Uterus (tissue), 4 donors: ENCODE measurements around the gene PTDSS2. TPM values are rescaled to one million over a fixed set of nuclear protein-coding genes. Genes with fewer than 3 reads are reported as not detected.

Experiments used
- DNase-seq, 2 donors: peaks; one replicate each; pipeline ENCODE4 v3.0.0-alpha.2; 2019 to 2020
- H3K27ac ChIP-seq, 2 donors: fragments of 200-600 bp; sonication (generic); 1 replicate in 1 of 2; 2 replicates in 1 of 2; pipeline ENCODE4 v1.5.1; 2016 to 2018
- H3K27me3 ChIP-seq, 2 donors: fragments of 200-600 bp; sonication (generic); one replicate each; pipeline ENCODE4 v1.5.1; 2018 to 2019; ENCODE audit warnings: control low read depth in 1 of 2
- H3K36me3 ChIP-seq, 2 donors: fragments of 200-600 bp; sonication (generic); one replicate each; pipeline ENCODE4 v1.5.1; 2019; ENCODE audit warnings: control low read depth in 1 of 2
- H3K4me1 ChIP-seq, 2 donors: fragments of 200-600 bp; sonication (generic); one replicate each; pipeline ENCODE4 v1.5.1; 2018 to 2019; ENCODE audit warnings: control low read depth in 1 of 2
- H3K4me3 ChIP-seq, 2 donors: fragments of 200-600 bp; sonication (generic); 1 replicate in 1 of 2; 2 replicates in 1 of 2; pipeline ENCODE4 v1.5.1; 2018 to 2019; ENCODE audit warnings: mild to moderate bottlenecking in 1 of 2
- H3K9me3 ChIP-seq, 2 donors: fragments of 200-600 bp; sonication (generic); one replicate each; pipeline ENCODE4 v1.5.1; 2019; ENCODE audit warnings: control low read depth in 1 of 2
- CTCF ChIP-seq, 4 experiments: fragments of 200-600 bp in 2 of 4; fragments of 450-650 bp in 2 of 4; sonication (generic) in 2 of 4; IDR thresholded peaks; one replicate each; pipeline ENCODE4 v1.5.1; 2016 to 2019; ENCODE audit warnings: antibody characterized with exemption in 4 of 4, mild to moderate bottlenecking in 2 of 4, moderate library complexity in 1 of 4
- POLR2A ChIP-seq, 2 donors: fragments of 450-650 bp; IDR thresholded peaks; one replicate each; pipeline ENCODE4 v1.6.1; 2016; ENCODE audit warnings: antibody characterized with exemption in 2 of 2, mild to moderate bottlenecking in 1 of 2, moderate library complexity in 1 of 2
- intact Hi-C: fragments of 100-400 bp; cut with DNase I; formaldehyde crosslinking; loops from one replicate; pipeline ENCODE4 v1.15.1; 2023; ENCODE audit warnings: low total_unique reads
- total RNA-seq, 4 donors: library from RNA; depleted of rRNA in 3 of 4; stranded (reverse); fragments of >200 nt in 3 of 4; gene quantifications; one replicate each; pipeline versions ENCODE4 v1.1.0 to v1.2.4, GENCODE V29; 2014 to 2023
- donor health status: DM: yes; HTN: yes; CAD: no.

PTDSS2 gene
- total RNA-seq, 4 donors from 2014 or later: 20.7 to 43.7 (median 22.8) TPM

- Histone ChIP-seq H3K4me1 (peaks cover 0 to 9% of the 10 kb centered on the region in 2 donors), H3K27me3 (peaks cover 0 to 9% of the 10 kb centered on the region in 2 donors), H3K9me3 (no peaks in the 10 kb centered on the region), H3K4me3 (peak overlapping the region in 1 of 2 donors; percentile 62), H3K36me3 (no peaks in the 10 kb centered on the region), H3K27ac (no peak overlapping the region)
- intact Hi-C loops: no loop called here
- no peak for TF ChIP-seq CTCF (IDR thresholded peaks at IDR 0.05)
- TF ChIP-seq POLR2A (IDR thresholded peaks at IDR 0.05): no peak
- peak in 1 of 2 donors; percentile 23 for DNase-seq
Measured at GRCh38 chr11:533586-534395, 83.7 kb downstream of the PTDSS2 start.

GRCh38 chr11:534396-535209, 84.5 kb downstream of the PTDSS2 start:
- no peaks in the 10 kb centered on the region for H3K9me3 ChIP-seq
- peak in 1 of 2 donors; percentile 35 for DNase-seq
- H3K4me1 ChIP-seq: peaks cover 0 to 9% of the 10 kb centered on the region in 2 donors
- H3K36me3 ChIP-seq: no peaks in the 10 kb centered on the region
- TF ChIP-seq CTCF (IDR thresholded peaks at IDR 0.05) (no peak), POLR2A (IDR thresholded peaks at IDR 0.05) (no peak)
- peaks cover 0 to 9% of the 10 kb centered on the region in 2 donors for H3K27me3 ChIP-seq
- intact Hi-C loops: no loop called here
- peak overlapping the region; percentile 62 to 77 for H3K4me3 ChIP-seq
- peak overlapping the region; percentile 55 to 59 for H3K27ac ChIP-seq

GRCh38 chr11:535210-535518, 85.1 kb downstream of the PTDSS2 start:
- H3K27ac ChIP-seq: peak overlapping the region in 1 of 2 donors; percentile 59

GRCh38 chr11:535519-536454, 85.7 kb downstream of the PTDSS2 start, which contains the start of gene HRAS:
Gene HRAS, minus strand, starts transcription at chr11:535576.
- Histone ChIP-seq H3K27me3 (peaks cover 0 to 9% of the 10 kb centered on the region in 2 donors), H3K36me3 (no peaks in the 10 kb centered on the region), H3K27ac (peak within 1 kb of the TSS; percentile 57 to 59), H3K9me3 (no peaks in the 10 kb centered on the region), H3K4me3 (peak within 1 kb of the TSS; percentile 62 to 77), H3K4me1 (peaks cover 0 to 9% of the 10 kb centered on the region in 2 donors)
- peak; percentile 91 to 93 for DNase-seq
- intact Hi-C loops: no loop called here
- peak; percentile 64 to 66 for TF ChIP-seq POLR2A (IDR thresholded peaks at IDR 0.05)
- no peak for TF ChIP-seq CTCF (IDR thresholded peaks at IDR 0.05)

More at GRCh38 chr11:535210-535518, 85.1 kb downstream of the PTDSS2 start:
- intact Hi-C loops: no loop called here
- TF ChIP-seq POLR2A (IDR thresholded peaks at IDR 0.05) (no peak), CTCF (IDR thresholded peaks at IDR 0.05) (peak in 1 of 4 experiments; percentile 33)
- Histone ChIP-seq H3K9me3 (no peaks in the 10 kb centered on the region), H3K36me3 (no peaks in the 10 kb centered on the region), H3K4me3 (peak overlapping the region; percentile 62 to 77), H3K27me3 (peaks cover 0 to 9% of the 10 kb centered on the region in 2 donors), H3K4me1 (peaks cover 0 to 9% of the 10 kb centered on the region in 2 donors)
- no peak for DNase-seq
